HUES48 (cell line): ENCODE results near the gene KIF14.

Experiments
- H3K27ac ChIP-seq: one replicate; pipeline ENCODE4 v1.7.0; 2013; ENCODE audit warnings: low read depth, low read length, inconsistent platforms
- H3K27me3 ChIP-seq: 2 replicates; pipeline ENCODE4 v1.6.1; 2013; ENCODE audit warnings: mild to moderate bottlenecking, low read length; ENCODE audit not compliant: control insufficient read depth, insufficient read depth
- H3K36me3 ChIP-seq: 2 replicates; pipeline ENCODE4 v1.6.1; 2013; ENCODE audit warnings: low read length; ENCODE audit not compliant: control insufficient read depth, insufficient read depth
- H3K4me1 ChIP-seq: 2 replicates; pipeline ENCODE4 v1.6.1; 2013; ENCODE audit warnings: mild to moderate bottlenecking, low read length; ENCODE audit not compliant: control insufficient read depth, insufficient read depth
- H3K4me3 ChIP-seq: 2 replicates; pipeline ENCODE4 v1.5.1; 2013; ENCODE audit warnings: mild to moderate bottlenecking, low read depth, low read length
- H3K9ac ChIP-seq: 2 replicates; pipeline ENCODE4 v1.6.1; 2013; ENCODE audit warnings: mild to moderate bottlenecking, low read depth, low read length, moderate library complexity
- H3K9me3 ChIP-seq: 2 replicates; pipeline ENCODE4 v1.6.1; 2013; ENCODE audit warnings: low read length; ENCODE audit not compliant: control insufficient read depth, insufficient read depth

Gene KIF14, protein sequence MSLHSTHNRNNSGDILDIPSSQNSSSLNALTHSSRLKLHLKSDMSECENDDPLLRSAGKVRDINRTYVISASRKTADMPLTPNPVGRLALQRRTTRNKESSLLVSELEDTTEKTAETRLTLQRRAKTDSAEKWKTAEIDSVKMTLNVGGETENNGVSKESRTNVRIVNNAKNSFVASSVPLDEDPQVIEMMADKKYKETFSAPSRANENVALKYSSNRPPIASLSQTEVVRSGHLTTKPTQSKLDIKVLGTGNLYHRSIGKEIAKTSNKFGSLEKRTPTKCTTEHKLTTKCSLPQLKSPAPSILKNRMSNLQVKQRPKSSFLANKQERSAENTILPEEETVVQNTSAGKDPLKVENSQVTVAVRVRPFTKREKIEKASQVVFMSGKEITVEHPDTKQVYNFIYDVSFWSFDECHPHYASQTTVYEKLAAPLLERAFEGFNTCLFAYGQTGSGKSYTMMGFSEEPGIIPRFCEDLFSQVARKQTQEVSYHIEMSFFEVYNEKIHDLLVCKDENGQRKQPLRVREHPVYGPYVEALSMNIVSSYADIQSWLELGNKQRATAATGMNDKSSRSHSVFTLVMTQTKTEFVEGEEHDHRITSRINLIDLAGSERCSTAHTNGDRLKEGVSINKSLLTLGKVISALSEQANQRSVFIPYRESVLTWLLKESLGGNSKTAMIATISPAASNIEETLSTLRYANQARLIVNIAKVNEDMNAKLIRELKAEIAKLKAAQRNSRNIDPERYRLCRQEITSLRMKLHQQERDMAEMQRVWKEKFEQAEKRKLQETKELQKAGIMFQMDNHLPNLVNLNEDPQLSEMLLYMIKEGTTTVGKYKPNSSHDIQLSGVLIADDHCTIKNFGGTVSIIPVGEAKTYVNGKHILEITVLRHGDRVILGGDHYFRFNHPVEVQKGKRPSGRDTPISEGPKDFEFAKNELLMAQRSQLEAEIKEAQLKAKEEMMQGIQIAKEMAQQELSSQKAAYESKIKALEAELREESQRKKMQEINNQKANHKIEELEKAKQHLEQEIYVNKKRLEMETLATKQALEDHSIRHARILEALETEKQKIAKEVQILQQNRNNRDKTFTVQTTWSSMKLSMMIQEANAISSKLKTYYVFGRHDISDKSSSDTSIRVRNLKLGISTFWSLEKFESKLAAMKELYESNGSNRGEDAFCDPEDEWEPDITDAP (N-terminal part only)

DNA sequence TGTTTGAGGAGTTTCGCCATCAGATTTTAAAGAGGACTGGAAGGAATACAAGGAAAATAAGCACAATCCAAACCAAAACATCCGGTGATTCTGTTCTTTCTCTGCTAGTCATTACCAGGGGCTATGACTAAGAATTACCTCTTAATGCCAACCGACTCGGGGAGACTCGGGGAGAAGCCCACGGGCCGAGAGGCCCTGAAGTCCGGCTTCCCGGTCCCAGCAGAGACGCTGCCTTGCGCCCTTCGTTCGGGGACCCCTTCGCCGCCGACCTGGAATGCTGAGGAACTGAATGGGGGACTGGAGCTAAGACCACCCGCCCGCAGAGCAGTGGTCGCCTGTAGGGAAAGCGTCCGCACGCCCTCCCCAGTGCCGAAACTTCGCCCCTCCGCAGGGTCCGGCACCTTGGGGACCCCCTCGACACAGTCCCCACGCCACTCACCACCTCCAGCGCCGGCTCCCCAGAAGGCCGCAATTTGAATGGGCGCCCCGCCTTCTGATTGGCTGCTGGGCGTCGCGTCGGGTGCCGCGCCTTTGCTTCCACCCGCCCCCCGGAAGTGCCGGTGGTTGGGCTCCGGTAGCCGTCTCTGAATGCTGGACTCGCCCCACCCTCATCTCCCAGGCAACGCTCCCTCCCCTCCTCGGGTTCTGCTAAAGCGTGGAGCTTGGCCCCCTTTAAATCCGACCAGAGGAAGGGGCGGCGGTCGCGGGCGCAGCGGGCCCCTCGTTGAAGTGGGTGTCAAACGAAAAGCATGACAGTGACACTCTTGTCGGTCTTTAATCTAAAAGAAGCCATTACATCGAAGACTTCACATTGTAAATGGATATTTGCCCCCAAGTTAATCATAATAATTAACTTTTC is at the start of gene KIF14:
TSS of gene KIF14 (minus strand) at position 479 of the 859 bp plus-strand sequence. CDS start 2,028 bp downstream, outside the sequence.
- peaks cover 34% of the 10 kb centered on the region for H3K36me3 ChIP-seq
- no peaks in the 10 kb centered on the region for H3K27me3 ChIP-seq
- peak within 1 kb of the TSS; percentile 92 for H3K9ac ChIP-seq
- H3K9me3 ChIP-seq = no peaks in the 10 kb centered on the region
- H3K4me3 ChIP-seq = peak within 1 kb of the TSS; percentile 95
- peaks cover 4% of the 10 kb centered on the region; the same call in 1 of the 2 replicates for H3K4me1 ChIP-seq
- peak within 1 kb of the TSS; percentile 81 for H3K27ac ChIP-seq

DNA sequence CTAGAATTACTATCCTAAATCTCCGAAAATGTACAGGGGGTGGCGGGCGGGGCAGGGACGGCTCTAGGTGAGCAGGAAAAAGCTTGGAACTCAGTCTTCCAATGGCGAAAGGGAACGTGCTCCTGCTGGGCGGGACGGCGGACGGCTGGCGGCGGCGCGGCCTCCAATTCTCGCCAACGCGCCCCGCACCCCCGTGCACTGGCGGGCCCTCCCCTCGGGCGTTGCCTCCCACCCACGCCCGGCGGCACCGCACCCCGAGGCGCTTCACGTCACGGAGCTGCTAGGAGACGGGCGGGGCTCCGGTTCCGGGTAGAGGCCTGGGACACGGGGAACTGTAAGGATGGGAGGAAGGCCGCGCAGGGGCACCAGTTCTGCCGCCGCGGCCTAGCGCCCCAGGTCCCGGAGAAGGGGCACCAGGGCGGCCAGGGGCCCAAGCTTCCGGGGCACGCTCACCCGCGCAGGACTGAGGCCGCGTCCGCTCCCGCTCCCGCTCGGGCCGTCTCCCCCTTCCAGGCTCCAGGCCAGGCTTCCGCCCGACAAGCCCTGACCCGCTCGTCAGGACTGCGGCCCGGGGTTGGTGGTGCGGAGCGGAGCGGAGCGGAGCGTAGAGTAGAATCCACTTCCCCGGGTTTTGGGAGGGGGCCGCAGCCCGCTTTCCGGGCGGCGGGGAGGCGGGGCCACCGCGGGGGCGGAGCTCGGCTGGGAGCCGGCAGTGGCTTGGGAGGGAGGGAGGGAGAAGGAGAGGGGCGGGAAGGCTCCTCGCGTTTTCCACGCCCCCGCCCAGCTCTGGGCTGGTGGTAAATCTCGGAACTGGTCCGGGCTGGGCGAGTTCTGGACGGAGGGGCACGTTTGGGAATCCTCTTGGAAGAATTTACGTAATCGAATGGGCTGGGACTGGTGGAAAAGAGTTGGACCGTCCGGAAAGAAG is 49.0 kb upstream of the KIF14 start, which contains the start of gene DDX59:
TSS of gene DDX59 (minus strand) at position 594 of the 928 bp plus-strand sequence. CDS start 3,167 bp downstream, outside the sequence.
- peaks cover 12% of the 10 kb centered on the region; the same call in 1 of the 2 replicates for H3K36me3 ChIP-seq
- peak within 1 kb of the TSS; percentile 92 for H3K4me3 ChIP-seq
- H3K4me1 ChIP-seq = peaks cover 18% of the 10 kb centered on the region
- peak within 1 kb of the TSS; percentile 100 for H3K27ac ChIP-seq
- no peaks in the 10 kb centered on the region for H3K27me3 ChIP-seq
- H3K9me3 ChIP-seq = no peaks in the 10 kb centered on the region
- peak within 1 kb of the TSS; percentile 96 for H3K9ac ChIP-seq

DNA sequence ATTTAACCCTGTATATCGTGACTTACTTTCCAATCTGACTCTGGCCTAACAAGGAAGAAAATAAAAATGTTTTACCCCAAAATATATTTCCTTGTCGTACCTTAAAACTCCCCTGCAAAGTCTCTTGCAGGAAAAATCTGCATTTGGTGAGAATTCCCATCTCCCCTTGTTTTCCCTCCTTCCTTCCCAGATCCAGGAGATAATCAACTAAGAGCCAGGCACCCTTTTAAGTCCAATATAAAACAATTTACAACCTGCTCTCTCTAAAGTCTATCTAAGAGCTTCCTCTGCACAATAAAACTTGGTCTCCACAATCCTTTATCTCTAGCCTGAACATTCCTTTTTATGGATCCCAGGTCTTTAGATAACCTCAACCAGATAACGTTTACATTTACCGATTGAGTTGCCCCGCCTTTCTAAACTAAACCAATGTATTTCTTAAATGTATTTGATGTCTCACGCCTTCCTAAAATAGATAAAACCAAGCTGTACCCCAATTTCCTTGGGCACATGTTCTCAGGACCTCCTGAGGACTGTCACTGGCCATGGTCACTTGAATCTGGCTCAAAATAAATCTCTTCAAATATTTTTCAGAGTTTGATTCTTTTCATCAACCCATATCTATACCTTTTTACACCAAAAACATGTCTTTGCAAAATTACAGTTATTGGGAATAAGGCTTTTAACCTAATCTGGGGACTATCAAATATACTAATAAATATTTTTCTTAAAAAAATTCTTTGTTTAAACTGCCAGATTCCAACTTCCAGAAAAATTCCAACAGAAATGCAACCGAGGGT is 48.2 kb upstream of the KIF14 start:
- Histone ChIP-seq H3K4me3 (peak overlapping the region; percentile 92), H3K36me3 (peaks cover 19% of the 10 kb centered on the region; the same call in 1 of the 2 replicates), H3K4me1 (peaks cover 18% of the 10 kb centered on the region), H3K9me3 (no peaks in the 10 kb centered on the region), H3K27ac (peak overlapping the region; percentile 100), H3K9ac (peak overlapping the region; percentile 96), H3K27me3 (no peaks in the 10 kb centered on the region)

DNA sequence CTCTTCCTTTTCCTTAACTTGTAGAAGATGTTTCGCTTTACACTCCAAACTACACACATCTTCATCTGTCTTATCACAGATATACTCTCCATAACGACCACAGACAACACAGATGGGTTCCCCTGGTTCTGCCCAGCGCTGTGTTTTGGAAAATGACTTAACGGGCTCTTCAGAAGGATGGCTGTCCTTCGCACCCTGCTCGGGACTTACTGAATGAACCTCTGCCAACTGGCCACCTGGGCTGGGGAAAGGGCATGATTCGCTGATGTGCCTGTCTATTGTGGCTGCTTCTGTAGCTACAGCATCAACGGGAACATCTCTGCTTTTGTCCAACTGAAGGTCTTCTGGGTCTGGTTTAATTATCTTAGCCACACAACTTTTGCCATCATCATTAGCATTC is 45.8 kb upstream of the KIF14 start:
- Histone ChIP-seq H3K9ac (no peak overlapping the region), H3K36me3 (peaks cover 36% of the 10 kb centered on the region), H3K4me3 (no peak overlapping the region), H3K9me3 (no peaks in the 10 kb centered on the region), H3K27ac (peak overlapping the region; percentile 43), H3K27me3 (no peaks in the 10 kb centered on the region), H3K4me1 (peaks cover 18% of the 10 kb centered on the region)

DNA sequence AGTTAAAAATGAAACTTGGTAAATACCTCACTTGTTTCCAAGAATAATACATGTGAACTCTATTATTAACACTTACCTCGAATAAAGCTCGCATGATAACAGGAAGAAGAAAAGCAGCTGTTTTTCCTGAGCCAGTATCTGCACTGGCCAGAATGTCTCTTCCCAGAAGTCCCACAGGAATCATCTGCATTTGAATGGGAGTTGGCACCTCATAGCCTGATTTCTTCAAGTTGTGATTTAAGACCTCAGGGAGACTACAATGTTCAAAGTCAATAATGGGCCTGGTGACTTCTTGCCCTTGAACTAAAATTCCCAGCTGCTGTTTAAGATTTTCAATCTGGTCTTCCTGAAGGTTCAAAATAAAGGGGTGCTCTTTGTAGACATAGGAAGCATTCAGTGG is 45.3 kb upstream of the KIF14 start:
- Histone ChIP-seq H3K4me3 (no peak overlapping the region), H3K9me3 (no peaks in the 10 kb centered on the region), H3K9ac (no peak overlapping the region), H3K36me3 (peaks cover 38% of the 10 kb centered on the region), H3K27me3 (no peaks in the 10 kb centered on the region), H3K4me1 (peaks cover 18% of the 10 kb centered on the region), H3K27ac (peak overlapping the region; percentile 43)

DNA sequence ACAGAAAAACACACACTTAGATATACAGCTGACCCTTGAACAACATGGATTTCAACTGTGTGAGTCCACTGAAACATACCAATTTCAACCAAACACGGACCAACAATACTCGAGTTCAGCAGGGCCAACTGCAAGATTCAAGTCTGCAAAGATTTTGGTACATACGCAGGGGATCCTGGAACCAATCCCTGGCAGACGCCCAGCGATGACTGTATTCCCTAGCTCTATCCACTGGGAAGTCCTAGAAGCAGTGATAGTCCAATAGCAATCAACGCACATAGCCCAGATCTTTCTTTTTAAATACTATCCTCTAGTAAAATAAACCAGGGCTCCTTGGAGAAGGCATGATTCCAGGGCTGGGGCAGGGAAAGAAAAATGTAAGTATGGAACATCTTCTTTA is 40.2 kb upstream of the KIF14 start:
- Histone ChIP-seq H3K4me3 (no peak overlapping the region), H3K4me1 (peaks cover 10% of the 10 kb centered on the region; the same call in 1 of the 2 replicates), H3K9me3 (no peaks in the 10 kb centered on the region), H3K27me3 (no peaks in the 10 kb centered on the region), H3K27ac (no peak overlapping the region), H3K36me3 (peaks cover 75% of the 10 kb centered on the region), H3K9ac (no peak overlapping the region)

DNA sequence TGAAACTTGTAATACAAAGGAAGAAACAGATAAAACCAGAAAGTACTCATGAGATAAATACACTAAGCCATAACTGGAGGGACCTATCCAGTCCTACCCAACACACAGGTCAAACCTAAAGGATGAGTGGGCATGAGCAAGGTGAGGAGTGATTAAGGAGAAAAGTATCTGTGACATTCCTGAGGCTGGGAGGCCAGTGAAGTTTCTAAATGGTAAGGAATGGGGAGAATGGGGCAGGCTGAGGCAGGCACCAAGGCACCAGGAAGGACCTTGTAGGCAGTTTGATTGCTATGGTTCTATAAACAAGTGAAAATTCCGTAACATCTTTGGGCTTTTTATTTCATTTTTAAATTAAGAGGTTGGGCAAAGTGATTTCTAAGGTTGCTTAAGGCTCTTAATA is 38.7 kb upstream of the KIF14 start:
- no peak overlapping the region for H3K9ac ChIP-seq
- H3K9me3 ChIP-seq = no peaks in the 10 kb centered on the region
- H3K4me1 ChIP-seq = peaks cover 15% of the 10 kb centered on the region
- H3K27me3 ChIP-seq = no peaks in the 10 kb centered on the region
- H3K4me3 ChIP-seq = no peak overlapping the region
- H3K36me3 ChIP-seq = peaks cover 72% of the 10 kb centered on the region
- peak overlapping the region; percentile 48 for H3K27ac ChIP-seq

DNA sequence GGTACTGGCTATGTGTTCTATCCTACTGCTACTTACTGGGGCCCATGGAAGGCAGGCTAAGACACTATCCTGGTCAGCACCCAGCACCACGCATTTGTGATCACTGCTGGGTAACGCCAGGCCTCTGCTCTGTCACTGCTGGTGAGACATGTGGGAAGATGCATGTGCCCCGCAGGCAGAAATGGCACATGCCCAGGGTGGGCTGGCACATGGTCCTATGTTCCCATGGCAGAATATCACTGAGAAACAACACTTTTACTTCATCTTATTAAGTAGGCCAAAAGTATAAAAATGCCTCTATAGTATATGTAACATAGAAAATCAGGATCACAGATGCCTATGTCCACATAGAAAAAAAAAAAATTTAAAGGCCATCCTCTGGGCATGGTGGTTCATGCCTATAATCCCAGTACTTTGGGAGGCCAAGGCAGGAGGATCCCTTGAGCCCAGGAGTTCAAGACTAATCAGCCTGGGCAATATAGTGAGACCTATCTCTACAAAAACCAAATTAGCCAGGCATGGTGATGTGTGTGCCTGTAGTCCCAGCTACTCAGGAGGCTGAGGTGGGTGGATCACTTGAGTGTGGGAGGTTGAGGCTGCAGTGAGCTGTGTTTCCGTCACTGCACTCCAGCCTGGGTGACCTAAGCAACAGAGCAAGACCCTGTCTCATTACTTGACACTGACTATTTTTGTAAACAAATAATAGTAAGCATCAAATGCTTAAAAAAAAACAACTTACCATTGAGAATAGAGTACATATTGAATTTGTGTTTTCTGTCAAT is 37.7 kb upstream of the KIF14 start:
- Histone ChIP-seq H3K27me3 (no peaks in the 10 kb centered on the region), H3K9ac (no peak overlapping the region), H3K36me3 (peaks cover 69% of the 10 kb centered on the region), H3K27ac (no peak overlapping the region), H3K4me1 (peaks cover 15% of the 10 kb centered on the region), H3K4me3 (no peak overlapping the region), H3K9me3 (no peaks in the 10 kb centered on the region)
